Mesenchymal stem cell (in vitro differentiated cells and primary cell): ENCODE measurements around the gene PYM1.
"Not testable (repeated sequence)": the region's sequence is repeated elsewhere in the genome, so short reads cannot be mapped to it uniquely, and the experiment has no call there.

Source experiments
- DNase-seq: peaks from one replicate; pipeline ENCODE4 v3.0.0-alpha.2; 2013
- H2AFZ ChIP-seq: one replicate; pipeline ENCODE4 v1.6.1; 2013; ENCODE audit warnings: low read depth, mild to moderate bottlenecking, control low read depth, inconsistent platforms, low read length, moderate library complexity
- H2AK5ac ChIP-seq: 2 replicates; pipeline ENCODE4 v1.6.1; 2013; ENCODE audit warnings: low read length, moderate library complexity, mild to moderate bottlenecking, inconsistent platforms; ENCODE audit not compliant: severe bottlenecking
- H2BK120ac ChIP-seq: one replicate; pipeline ENCODE4 v1.6.1; 2013; ENCODE audit warnings: low read depth, mild to moderate bottlenecking, inconsistent platforms, low read length, moderate library complexity
- H2BK12ac ChIP-seq, 2 experiments: one replicate each; pipeline ENCODE4 v1.6.1; 2013; ENCODE audit warnings: inconsistent platforms in 2 of 2, low read length in 2 of 2, mild to moderate bottlenecking in 2 of 2, moderate library complexity in 2 of 2, control low read depth in 1 of 2
- H2BK15ac ChIP-seq: one replicate; pipeline ENCODE4 v1.6.1; 2013; ENCODE audit warnings: mild to moderate bottlenecking, low read depth, inconsistent platforms; ENCODE audit not compliant: poor library complexity, severe bottlenecking
- H2BK5ac ChIP-seq: 2 replicates; pipeline ENCODE4 v1.6.1; 2013; ENCODE audit warnings: low read depth, mild to moderate bottlenecking, low read length, control low read depth, inconsistent platforms; ENCODE audit not compliant: poor library complexity, severe bottlenecking
- H3K14ac ChIP-seq, 2 experiments: one replicate each; pipeline ENCODE4 v1.6.1; 2013; ENCODE audit warnings: inconsistent platforms in 2 of 2, low read length in 2 of 2, control low read depth in 1 of 2, mild to moderate bottlenecking in 1 of 2, moderate library complexity in 1 of 2
- H3K18ac ChIP-seq, 2 experiments: one replicate each; pipeline ENCODE4 v1.6.1; 2013; ENCODE audit warnings: inconsistent platforms in 2 of 2, low read length in 2 of 2, control low read depth in 1 of 2, low read depth in 1 of 2, mild to moderate bottlenecking in 1 of 2
- H3K23ac ChIP-seq, 2 experiments: one replicate each; pipeline ENCODE4 v1.6.1; 2013; ENCODE audit warnings: inconsistent platforms in 2 of 2, low read length in 2 of 2, mild to moderate bottlenecking in 2 of 2, moderate library complexity in 2 of 2, control low read depth in 1 of 2
- H3K27ac ChIP-seq: 2 replicates; pipeline ENCODE4 v1.5.1; 2013; ENCODE audit warnings: mild to moderate bottlenecking, moderate library complexity, low read length, control low read depth, inconsistent platforms; ENCODE audit not compliant: poor library complexity, severe bottlenecking
- H3K27me3 ChIP-seq, 2 experiments: 2 replicates each; pipeline versions ENCODE4 v1.6.1 to v1.7.0; 2013; ENCODE audit warnings: low read length in 2 of 2, mild to moderate bottlenecking in 2 of 2, moderate library complexity in 2 of 2, control low read depth in 1 of 2, inconsistent platforms in 1 of 2; ENCODE audit not compliant: control insufficient read depth in 1 of 2, insufficient read depth in 1 of 2
- H3K36me3 ChIP-seq, 2 experiments: 2 replicates each; pipeline versions ENCODE4 v1.6.1 to v1.7.0; 2013; ENCODE audit warnings: low read length in 2 of 2, control low read depth in 1 of 2, inconsistent platforms in 1 of 2, low read depth in 1 of 2, mild to moderate bottlenecking in 1 of 2; ENCODE audit not compliant: insufficient read depth in 2 of 2, control insufficient read depth in 1 of 2
- H3K4ac ChIP-seq, 2 experiments: one replicate each; pipeline ENCODE4 v1.6.1; 2013; ENCODE audit warnings: inconsistent platforms in 2 of 2, low read length in 2 of 2, mild to moderate bottlenecking in 2 of 2, moderate library complexity in 2 of 2, control low read depth in 1 of 2, low read depth in 1 of 2
- H3K4me1 ChIP-seq: 2 replicates; pipeline ENCODE4 v1.6.1; 2013; ENCODE audit warnings: low read depth, low read length, control low read depth; ENCODE audit not compliant: control insufficient read depth, insufficient read depth
- H3K4me2 ChIP-seq: 2 replicates; pipeline ENCODE4 v1.6.1; 2013; ENCODE audit warnings: low read length, mild to moderate bottlenecking, inconsistent platforms; ENCODE audit not compliant: poor library complexity, severe bottlenecking
- H3K4me3 ChIP-seq, 2 experiments: 2 replicates each; pipeline versions ENCODE4 v1.5.1 to v1.7.0; 2013; ENCODE audit warnings: low read length in 2 of 2, mild to moderate bottlenecking in 2 of 2, control low read depth in 1 of 2, low read depth in 1 of 2; ENCODE audit not compliant: insufficient read depth in 1 of 2
- H3K79me1 ChIP-seq: replicated peaks from 2 replicates; pipeline ENCODE4 v1.6.1; 2013; ENCODE audit warnings: mild to moderate bottlenecking, control low read depth, low read length, inconsistent platforms; ENCODE audit not compliant: poor library complexity, severe bottlenecking
- H3K9ac ChIP-seq: 2 replicates; pipeline ENCODE4 v1.7.0; 2013; ENCODE audit warnings: mild to moderate bottlenecking, low read length, moderate library complexity
- H3K9me3 ChIP-seq: 2 replicates; pipeline ENCODE4 v1.7.0; 2013; ENCODE audit warnings: mild to moderate bottlenecking, low read length; ENCODE audit not compliant: control insufficient read depth
- H4K8ac ChIP-seq: one replicate; pipeline ENCODE4 v1.6.1; 2013; ENCODE audit warnings: inconsistent platforms, mild to moderate bottlenecking, low read length, moderate library complexity
- H4K91ac ChIP-seq: one replicate; pipeline ENCODE4 v1.6.1; 2013; ENCODE audit warnings: mild to moderate bottlenecking, low read length, inconsistent platforms
- WGBS: methylation state at CpG from one replicate; pipeline ENCODE4 v1.1.7; 2013; ENCODE audit warnings: mixed read lengths; 5-methylcytosine and 5-hydroxymethylcytosine counted together

PYM1 gene

GRCh38 chr12:55877824-55878223 is 49.9 kb downstream of the PYM1 start:
- H3K9ac ChIP-seq: no peak overlapping the region
- no peaks in the 10 kb centered on the region for H3K36me3 ChIP-seq
- H3K4me1 ChIP-seq: no peaks in the 10 kb centered on the region
- H3K9me3 ChIP-seq: peaks cover 8% of the 10 kb centered on the region
- no peak overlapping the region for H3K27ac ChIP-seq
- H2BK120ac ChIP-seq: no peak overlapping the region
- no peak overlapping the region for H4K91ac ChIP-seq
- no peak overlapping the region for H2BK12ac ChIP-seq
- H3K18ac ChIP-seq: no peak overlapping the region
- H2BK15ac ChIP-seq: no peak overlapping the region
- H4K8ac ChIP-seq: no peak overlapping the region
- no peak overlapping the region for H3K23ac ChIP-seq
- no peak overlapping the region for H2AK5ac ChIP-seq
- no peak overlapping the region for H3K4me3 ChIP-seq
- H3K14ac ChIP-seq: no peak overlapping the region
- no peak overlapping the region for H2BK5ac ChIP-seq
- no peak for DNase-seq
- no peaks in the 10 kb centered on the region for H3K79me1 ChIP-seq
- H3K27me3 ChIP-seq: no peaks in the 10 kb centered on the region
- no peak overlapping the region for H3K4ac ChIP-seq
- H3K4me2 ChIP-seq: no peak overlapping the region
- no peak overlapping the region for H2AFZ ChIP-seq

- Histone ChIP-seq H3K4ac (no peak overlapping the region), H3K27ac (no peak overlapping the region)
Observed at GRCh38 chr12:55875704-55876467, 51.8 kb downstream of the PYM1 start.

GRCh38 chr12:55874443-55874842 is 53.3 kb downstream of the PYM1 start:
- no peak for DNase-seq
- H3K27me3 ChIP-seq: no peaks in the 10 kb centered on the region
- WGBS: 57% methylated on average over 2 of the region's 2 CpGs

More at GRCh38 chr12:55875704-55876467, 51.8 kb downstream of the PYM1 start:
- Histone ChIP-seq H2BK15ac (no peak overlapping the region), H3K14ac (no peak overlapping the region), H3K4me2 (no peak overlapping the region), H3K9me3 (peaks cover 8% of the 10 kb centered on the region), H4K8ac (no peak overlapping the region), H3K79me1 (no peaks in the 10 kb centered on the region), H3K9ac (no peak overlapping the region), H3K18ac (no peak overlapping the region), H3K27me3 (no peaks in the 10 kb centered on the region), H2BK5ac (no peak overlapping the region), H2BK120ac (no peak overlapping the region), H3K23ac (no peak overlapping the region), H2BK12ac (no peak overlapping the region), H3K36me3 (no peaks in the 10 kb centered on the region), H3K4me1 (no peaks in the 10 kb centered on the region), H2AK5ac (no peak overlapping the region), H2AFZ (no peak overlapping the region), H3K4me3 (no peak overlapping the region), H4K91ac (no peak overlapping the region)
- WGBS: 91% methylated on average over 3 of the region's 4 CpGs
- DNase-seq: no peak

DNA sequence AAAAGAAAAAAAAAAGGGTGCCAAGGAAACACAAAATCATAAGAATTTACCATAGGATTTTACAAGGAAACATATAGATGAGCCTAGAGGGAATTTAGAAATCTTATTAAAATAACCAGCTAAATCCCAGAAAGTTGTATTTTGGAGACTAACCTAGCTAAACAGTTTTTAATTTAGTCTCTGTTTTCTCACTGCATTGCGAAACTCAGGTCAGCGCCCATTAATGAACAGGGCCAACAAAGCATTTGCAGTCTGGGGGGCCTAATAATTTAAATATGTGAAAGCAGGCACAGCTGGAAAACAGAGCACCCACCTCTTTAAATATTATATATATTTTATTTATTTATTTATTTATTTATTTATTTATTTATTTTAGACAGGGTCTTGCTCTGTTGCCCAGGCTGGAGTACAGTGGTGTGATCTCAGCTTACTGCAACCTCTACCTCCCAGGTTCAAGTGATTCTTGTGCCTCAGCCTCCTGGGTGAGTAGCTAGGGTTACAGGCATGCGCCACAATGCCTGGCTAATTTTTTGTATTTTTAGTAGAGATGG is 61.2 kb downstream of the PYM1 start:
- not testable (repeated sequence) for H2BK5ac ChIP-seq, H3K36me3 ChIP-seq, H3K14ac ChIP-seq, DNase-seq, H3K27me3 ChIP-seq, H3K79me1 ChIP-seq, H3K4me2 ChIP-seq, H3K9ac ChIP-seq, H2AFZ ChIP-seq, H3K27ac ChIP-seq, H3K23ac ChIP-seq, H3K4me1 ChIP-seq, H3K18ac ChIP-seq, H4K91ac ChIP-seq, H4K8ac ChIP-seq, H3K9me3 ChIP-seq, H3K4ac ChIP-seq, H2BK15ac ChIP-seq, H3K4me3 ChIP-seq, H2AK5ac ChIP-seq, H2BK12ac ChIP-seq, H2BK120ac ChIP-seq
- WGBS: 100% methylated on average over 3 of the region's 3 CpGs

More at GRCh38 chr12:55874443-55874842, 53.3 kb downstream of the PYM1 start:
- no peak overlapping the region for H2BK15ac ChIP-seq
- H3K27ac ChIP-seq: no peak overlapping the region
- no peak overlapping the region for H4K8ac ChIP-seq
- H3K4me2 ChIP-seq: no peak overlapping the region
- H3K4me3 ChIP-seq: no peak overlapping the region
- no peak overlapping the region for H4K91ac ChIP-seq
- no peaks in the 10 kb centered on the region for H3K36me3 ChIP-seq
- H2AFZ ChIP-seq: no peak overlapping the region
- no peak overlapping the region for H2AK5ac ChIP-seq
- H3K9ac ChIP-seq: no peak overlapping the region
- H3K18ac ChIP-seq: no peak overlapping the region
- no peak overlapping the region for H2BK120ac ChIP-seq
- H3K14ac ChIP-seq: no peak overlapping the region
- no peak overlapping the region for H2BK12ac ChIP-seq
- no peak overlapping the region for H3K4ac ChIP-seq
- peaks cover 8% of the 10 kb centered on the region for H3K9me3 ChIP-seq
- no peak overlapping the region for H3K23ac ChIP-seq
- no peaks in the 10 kb centered on the region for H3K4me1 ChIP-seq
- H3K79me1 ChIP-seq: no peaks in the 10 kb centered on the region
- no peak overlapping the region for H2BK5ac ChIP-seq
